Measurements from ENCODE around the gene CSKMT. TPM values are rescaled to one million over a fixed set of nuclear protein-coding genes. Genes with fewer than 3 reads are reported as not detected.

Gene CSKMT
- total RNA-seq, 1 experiment from 2014 or later = 40.1 TPM

- peaks cover 6% of the 10 kb centered on the region for H3K36me3 ChIP-seq (ENCODE audit: control insufficient read depth, insufficient read depth, low read length)
- CTCF ChIA-PET = no interaction called here
- H3K9me3 ChIP-seq = no peaks in the 10 kb centered on the region
- no peak overlapping the region for H3K4me3 ChIP-seq (ENCODE audit: low read depth, low read length)
- H3K4me1 Mint-ChIP-seq (ENCODE audit: low read depth, unreplicated experiment) = peaks cover 7% of the 10 kb centered on the region
- no peak for TF ChIP-seq CTCF (IDR thresholded peaks at IDR 0.05; ENCODE audit: insufficient read depth in 1 of 2, low read depth in 1 of 2, low read length in 1 of 2, severe bottlenecking in 1 of 2, unreplicated experiment in 1 of 2)
- intact Hi-C loops (cut with micrococcal nuclease; ENCODE audit: unreplicated experiment) = no loop called here
- no peak for DNase-seq
- H3K4me1 ChIP-seq = peaks cover 21% of the 10 kb centered on the region
- POLR2A ChIA-PET = no interaction called here
- H3K9me3 Mint-ChIP-seq (ENCODE audit: unreplicated experiment) = no peaks in the 10 kb centered on the region
- H3K36me3 Mint-ChIP-seq (ENCODE audit: insufficient read depth, unreplicated experiment) = peaks cover 69% of the 10 kb centered on the region
- peak overlapping the region; percentile 1 for H3K4me3 Mint-ChIP-seq (ENCODE audit: unreplicated experiment)
- no peaks in the 10 kb centered on the region for H3K27me3 Mint-ChIP-seq (ENCODE audit: insufficient read depth, unreplicated experiment)
- H3K27me3 ChIP-seq (replicated peaks; ENCODE audit: control insufficient read depth, insufficient read depth, low read length) = no peaks in the 10 kb centered on the region
- H3K27ac Mint-ChIP-seq (ENCODE audit: unreplicated experiment) = no peak overlapping the region
- BruUV-seq (replicated peaks) = no TSS peak
Observed at GRCh38 chr11:62644220-62644619, 20.9 kb upstream of the CSKMT start.

- Mint-ChIP-seq H3K4me3 (ENCODE audit: unreplicated experiment) (peak overlapping the region; percentile 91), H3K27ac (ENCODE audit: unreplicated experiment) (peak overlapping the region; percentile 91), H3K4me1 (ENCODE audit: low read depth, unreplicated experiment) (peaks cover 5% of the 10 kb centered on the region), H3K9me3 (ENCODE audit: unreplicated experiment) (no peaks in the 10 kb centered on the region), H3K36me3 (ENCODE audit: insufficient read depth, unreplicated experiment) (peaks cover 69% of the 10 kb centered on the region), H3K27me3 (ENCODE audit: insufficient read depth, unreplicated experiment) (no peaks in the 10 kb centered on the region)
- no peak for DNase-seq
- intact Hi-C loops (cut with micrococcal nuclease; ENCODE audit: unreplicated experiment) = loop anchor here (5.0 kb wide), 1 partner anchor 33 kb away; the partner anchor contains the start of genes EML3 and ROM1
- Histone ChIP-seq H3K4me3 (ENCODE audit: low read depth, low read length) (peak overlapping the region; percentile 66), H3K27me3 (replicated peaks; ENCODE audit: control insufficient read depth, insufficient read depth, low read length) (no peaks in the 10 kb centered on the region), H3K4me1 (peaks cover 21% of the 10 kb centered on the region), H3K36me3 (ENCODE audit: control insufficient read depth, insufficient read depth, low read length) (peaks cover 5% of the 10 kb centered on the region), H3K9me3 (no peaks in the 10 kb centered on the region)
- CTCF ChIA-PET = interaction anchor here (0.7 to 1.6 kb wide), 2 partner anchors 54 to 108 kb away, joined by 4 to 11 read pairs; partner anchors contain the start of genes TUT1 and ZBTB3
- no TSS peak for BruUV-seq (replicated peaks)
- POLR2A ChIA-PET = interaction anchor here (0.6 to 4.5 kb wide), 8 partner anchors 19 to 116 kb away, joined by 3 to 43 read pairs (median 6); partner anchors contain the start of genes C11orf98, CSKMT, LBHD1 and MTA2
- TF ChIP-seq CTCF (IDR thresholded peaks at IDR 0.05; ENCODE audit: insufficient read depth in 1 of 2, low read depth in 1 of 2, low read length in 1 of 2, severe bottlenecking in 1 of 2, unreplicated experiment in 1 of 2) = no peak
Observed at GRCh38 chr11:62645671-62645945, 19.5 kb upstream of the CSKMT start.

GRCh38 chr11:62645946-62646824 is 18.9 kb upstream of the CSKMT start, which contains the start of gene GANAB:
GANAB (minus strand) TSS chr11:62646613; CDS start chr11:62646599, 14 bp downstream.
- CTCF ChIA-PET = interaction anchor here (0.7 to 1.6 kb wide), 2 partner anchors 55 to 108 kb away, joined by 4 to 11 read pairs; partner anchors contain the start of genes TUT1 and ZBTB3
- peaks cover 5% of the 10 kb centered on the region for H3K36me3 ChIP-seq (ENCODE audit: control insufficient read depth, insufficient read depth, low read length)
- peak within 1 kb of the TSS; percentile 66 for H3K4me3 ChIP-seq (ENCODE audit: low read depth, low read length)
- Mint-ChIP-seq H3K27me3 (ENCODE audit: insufficient read depth, unreplicated experiment) (no peaks in the 10 kb centered on the region), H3K4me1 (ENCODE audit: low read depth, unreplicated experiment) (no peaks in the 10 kb centered on the region), H3K36me3 (ENCODE audit: insufficient read depth, unreplicated experiment) (peaks cover 65% of the 10 kb centered on the region), H3K4me3 (ENCODE audit: unreplicated experiment) (peak within 1 kb of the TSS; percentile 91), H3K9me3 (ENCODE audit: unreplicated experiment) (no peaks in the 10 kb centered on the region), H3K27ac (ENCODE audit: unreplicated experiment) (peak within 1 kb of the TSS; percentile 91)
- DNase-seq = peak; percentile 99
- TF ChIP-seq CTCF (IDR thresholded peaks at IDR 0.05; ENCODE audit: insufficient read depth in 1 of 2, low read depth in 1 of 2, low read length in 1 of 2, severe bottlenecking in 1 of 2, unreplicated experiment in 1 of 2) = no peak
- POLR2A ChIA-PET = interaction anchor here (0.6 to 4.5 kb wide), 16 partner anchors 18 to 387 kb away, joined by 3 to 43 read pairs (median 4); partner anchors contain the start of genes B3GAT3, C11orf98, CSKMT and LBHD1
- H3K4me1 ChIP-seq = peaks cover 17% of the 10 kb centered on the region
- intact Hi-C loops (cut with micrococcal nuclease; ENCODE audit: unreplicated experiment) = loop anchor here (1.0 to 5.0 kb wide), 4 partner anchors 19 to 55 kb away; partner anchors contain the start of genes C11orf98, CSKMT, EML3 and ROM1
- no peaks in the 10 kb centered on the region for H3K27me3 ChIP-seq (replicated peaks; ENCODE audit: control insufficient read depth, insufficient read depth, low read length)
- no peaks in the 10 kb centered on the region for H3K9me3 ChIP-seq
- BruUV-seq (replicated peaks) = TSS peak; percentile 51

Measured in Caco-2 (cell line).